Stimulated activated CD8-positive, alpha-beta memory T cell treated with anti-CD3 and anti-CD28 coated beads, Interleukin-7, amount 100 ng/mL, for 24 hours (primary cell): ENCODE data around the gene POMGNT1.

Experiments
- DNase-seq: peaks from one replicate; pipeline ENCODE4 v3.0.0-alpha.2; 2020; ENCODE audit warnings: low read depth

The POMGNT1 gene

DNA sequence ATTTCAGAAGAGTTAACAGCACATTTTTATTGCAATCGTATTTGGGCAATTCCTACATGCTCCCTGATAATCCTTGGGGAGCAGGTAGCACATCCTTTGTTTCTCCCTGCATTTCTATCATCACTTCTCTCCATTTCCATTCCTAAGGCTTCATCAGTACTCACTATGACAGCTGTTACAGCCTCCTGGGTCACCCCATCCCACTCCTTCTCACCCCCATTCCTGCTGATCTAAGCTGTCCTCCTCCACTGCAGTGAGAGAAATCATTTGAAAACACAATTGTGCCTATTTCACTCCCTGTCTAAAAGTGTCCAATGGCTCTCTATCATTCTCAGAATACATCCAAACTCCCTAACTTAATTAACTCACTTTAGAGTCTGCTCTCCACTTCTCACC, 40.3 kb downstream of the POMGNT1 start:
- no peak for DNase-seq

DNA sequence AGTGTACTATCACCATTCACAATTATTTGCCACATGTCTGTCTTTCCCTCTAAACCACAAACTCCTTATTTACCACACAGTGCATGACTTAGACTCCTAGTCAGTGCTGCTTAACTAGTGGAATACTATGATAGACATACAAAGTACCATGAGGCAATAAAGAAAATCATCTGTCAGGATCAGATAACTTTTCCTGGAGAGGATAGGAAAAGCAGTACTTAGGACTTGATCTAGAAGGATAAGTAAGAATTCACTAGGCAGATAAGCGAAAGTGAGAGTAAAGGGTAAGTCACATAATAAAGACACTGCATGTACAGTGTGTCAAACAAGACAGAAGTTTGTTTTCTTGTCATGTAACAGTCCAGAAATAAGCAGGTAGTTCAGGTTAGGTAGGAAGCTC, 44.5 kb downstream of the POMGNT1 start:
- DNase-seq, result no peak

DNA sequence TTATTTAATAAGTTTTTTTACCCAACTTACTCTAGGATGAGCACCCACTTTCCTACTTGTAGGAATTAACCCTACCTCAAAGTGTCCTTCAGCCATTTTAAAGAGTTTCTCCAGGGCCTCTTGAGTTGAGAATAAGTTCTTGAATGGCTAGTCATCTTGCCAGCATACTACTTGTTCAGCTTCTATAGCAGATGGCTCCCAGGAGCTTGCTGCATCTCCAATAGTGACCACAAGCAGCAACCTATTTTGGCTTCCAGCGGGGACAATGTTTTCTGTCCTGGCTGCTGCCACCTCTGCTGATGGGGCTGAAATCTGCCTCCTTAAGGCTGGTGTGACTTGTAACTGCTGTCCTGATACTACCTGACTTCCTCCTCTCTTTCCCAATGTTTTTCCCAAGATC, 45.0 kb downstream of the POMGNT1 start:
- DNase-seq, result no peak

DNA sequence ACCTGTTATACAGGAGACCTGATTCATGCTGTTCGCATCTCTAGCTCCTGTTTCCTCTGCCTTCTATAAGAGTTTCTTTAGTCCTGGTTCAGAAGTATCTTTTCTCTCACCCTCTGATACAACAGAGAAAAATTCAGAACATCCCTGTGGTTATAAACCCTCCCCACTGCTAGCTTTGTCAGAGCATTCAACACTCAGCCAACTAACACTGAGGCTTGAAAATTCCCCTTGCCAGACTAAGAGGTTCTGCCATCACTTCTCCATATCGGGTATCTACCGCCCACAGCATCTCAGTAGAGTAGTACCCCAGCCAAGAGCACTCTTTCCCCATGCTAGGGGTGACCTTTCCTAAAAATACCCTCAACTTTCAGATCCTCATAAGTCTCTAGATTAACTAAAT, 46.2 kb downstream of the POMGNT1 start:
- DNase-seq, result no peak

DNA sequence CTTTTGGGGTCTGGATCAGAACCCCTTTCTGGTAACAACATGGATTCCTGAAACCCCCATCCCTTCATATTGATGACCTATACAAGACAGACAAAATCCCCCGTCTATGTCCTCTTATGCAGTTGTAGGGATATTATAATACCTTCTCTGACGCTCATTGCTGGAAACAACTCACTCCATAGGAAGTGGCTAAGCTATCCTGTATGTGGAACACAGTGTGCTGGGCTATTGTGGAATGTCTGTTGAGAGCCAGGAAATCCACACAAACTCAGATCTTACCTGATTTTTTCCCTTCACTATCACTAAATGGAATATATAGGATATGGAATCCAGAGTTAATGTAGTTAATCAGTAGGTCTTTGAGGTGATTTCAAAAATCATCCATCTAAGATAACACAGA, 48.1 kb downstream of the POMGNT1 start:
- no peak for DNase-seq

DNA sequence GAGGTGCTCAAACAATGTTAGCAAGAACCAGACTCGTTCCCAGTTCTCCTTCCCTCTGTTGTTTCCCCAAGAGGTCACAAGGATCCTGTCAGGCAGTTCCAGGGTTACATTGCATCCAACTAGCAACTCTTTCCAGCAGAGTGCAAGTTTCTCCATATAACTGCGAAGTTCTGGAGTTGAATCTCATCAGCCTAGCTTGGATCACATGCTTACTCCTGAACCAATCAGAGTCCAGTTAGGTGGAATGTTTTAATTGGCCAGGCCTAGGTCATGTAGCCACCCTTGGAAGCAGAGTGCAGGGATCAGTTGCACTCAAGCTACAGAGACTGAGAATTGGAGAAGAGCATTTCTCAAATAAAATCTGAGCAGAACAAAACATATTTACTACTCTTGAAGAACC, 49.9 kb downstream of the POMGNT1 start:
- DNase-seq, result no peak
